Dendritic cell treated with granulocyte-macrophage colony-stimulating factor and Interleukin-4, amounts not matched to agents 40 ng/mL and 50 ng/mL, for 4 days (primary cell): ENCODE measurements around the gene PODXL.
"Not testable (repeated sequence)": the region's sequence is repeated elsewhere in the genome, so short reads cannot be mapped to it uniquely, and the experiment has no call there.

Source experiments
- H3K27ac Mint-ChIP-seq: one replicate; pipeline ENCODE4 v1.8.0; 2022; ENCODE audit warnings: mild to moderate bottlenecking, mixed read lengths
- H3K27me3 Mint-ChIP-seq: one replicate; pipeline ENCODE4 v1.8.0; 2022; ENCODE audit warnings: mild to moderate bottlenecking, mixed read lengths
- H3K36me3 Mint-ChIP-seq: one replicate; pipeline ENCODE4 v1.8.0; 2022; ENCODE audit warnings: low read depth, mixed read lengths
- H3K4me1 Mint-ChIP-seq: one replicate; pipeline ENCODE4 v1.8.0; 2022; ENCODE audit warnings: low read depth, mixed read lengths
- H3K4me3 Mint-ChIP-seq: one replicate; pipeline ENCODE4 v1.8.0; 2022; ENCODE audit warnings: mild to moderate bottlenecking, moderate library complexity, mixed read lengths
- H3K9me3 Mint-ChIP-seq: one replicate; pipeline ENCODE4 v1.8.0; 2022; ENCODE audit warnings: mixed read lengths
- intact Hi-C: fragments of 100-400 bp; cut with micrococcal nuclease; formaldehyde crosslinking; loops from one replicate; pipeline ENCODE4 v1.15.0; 2022

The PODXL gene

GRCh38 chr7:131505037-131505620 is 51.3 kb downstream of the PODXL start:
- H3K4me3 Mint-ChIP-seq, H3K27ac Mint-ChIP-seq, intact Hi-C loops: not testable (repeated sequence)

GRCh38 chr7:131504157-131504899 is 52.1 kb downstream of the PODXL start:
- H3K27ac Mint-ChIP-seq: no peak overlapping the region
- peaks cover 5% of the 10 kb centered on the region for H3K4me1 Mint-ChIP-seq
- H3K9me3 Mint-ChIP-seq: no peaks in the 10 kb centered on the region
- no peak overlapping the region for H3K4me3 Mint-ChIP-seq
- intact Hi-C loops: no loop called here
- peaks cover 11% of the 10 kb centered on the region for H3K27me3 Mint-ChIP-seq
- peaks cover 7% of the 10 kb centered on the region for H3K36me3 Mint-ChIP-seq

More at GRCh38 chr7:131505037-131505620, 51.3 kb downstream of the PODXL start:
- H3K27me3 Mint-ChIP-seq: peaks cover 11% of the 10 kb centered on the region
- H3K4me1 Mint-ChIP-seq, H3K36me3 Mint-ChIP-seq, H3K9me3 Mint-ChIP-seq: not testable (repeated sequence)

DNA sequence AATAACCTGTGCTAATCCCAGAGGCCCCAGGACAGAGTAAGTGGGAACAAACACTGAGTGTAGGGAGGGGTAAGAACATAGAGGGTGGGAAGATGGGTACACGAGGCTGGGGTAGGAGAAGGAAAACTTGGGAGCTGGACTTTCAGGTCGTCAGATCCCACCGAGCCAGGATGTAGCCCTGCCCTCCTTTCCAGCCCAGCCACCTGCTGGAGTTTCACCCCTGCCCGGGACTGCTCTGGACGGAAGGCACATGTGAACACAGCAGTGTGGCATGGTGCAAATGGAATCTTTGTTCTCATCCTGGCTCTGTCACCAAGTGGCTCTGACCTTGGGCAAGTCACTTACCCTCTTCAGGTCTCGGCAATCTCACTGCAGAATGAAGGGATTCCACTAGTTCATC is 52.8 kb downstream of the PODXL start:
- Mint-ChIP-seq H3K4me1 (peaks cover 5% of the 10 kb centered on the region), H3K27me3 (peaks cover 7% of the 10 kb centered on the region), H3K36me3 (peaks cover 7% of the 10 kb centered on the region), H3K4me3 (no peak overlapping the region), H3K9me3 (no peaks in the 10 kb centered on the region), H3K27ac (no peak overlapping the region)
- intact Hi-C loops: no loop called here

GRCh38 chr7:131502810-131503508 is 53.5 kb downstream of the PODXL start:
- Mint-ChIP-seq H3K27ac (no peak overlapping the region), H3K4me3 (no peak overlapping the region)
- intact Hi-C loops: no loop called here

GRCh38 chr7:131501930-131502685 is 54.3 kb downstream of the PODXL start:
- H3K36me3 Mint-ChIP-seq: peaks cover 12% of the 10 kb centered on the region
- intact Hi-C loops: no loop called here
- no peaks in the 10 kb centered on the region for H3K4me1 Mint-ChIP-seq
- no peaks in the 10 kb centered on the region for H3K9me3 Mint-ChIP-seq
- H3K27ac Mint-ChIP-seq: no peak overlapping the region
- peaks cover 2% of the 10 kb centered on the region for H3K27me3 Mint-ChIP-seq
- H3K4me3 Mint-ChIP-seq: no peak overlapping the region

More at GRCh38 chr7:131502810-131503508, 53.5 kb downstream of the PODXL start:
- Mint-ChIP-seq H3K36me3 (peaks cover 7% of the 10 kb centered on the region), H3K27me3 (peaks cover 2% of the 10 kb centered on the region), H3K9me3 (no peaks in the 10 kb centered on the region), H3K4me1 (peaks cover under 1% of the 10 kb centered on the region)

GRCh38 chr7:131501422-131501821 is 55.0 kb downstream of the PODXL start:
- H3K4me1 Mint-ChIP-seq: no peaks in the 10 kb centered on the region
- no peak overlapping the region for H3K4me3 Mint-ChIP-seq
- no peaks in the 10 kb centered on the region for H3K9me3 Mint-ChIP-seq
- peaks cover 19% of the 10 kb centered on the region for H3K36me3 Mint-ChIP-seq
- intact Hi-C loops: no loop called here
- no peaks in the 10 kb centered on the region for H3K27me3 Mint-ChIP-seq
- no peak overlapping the region for H3K27ac Mint-ChIP-seq

DNA sequence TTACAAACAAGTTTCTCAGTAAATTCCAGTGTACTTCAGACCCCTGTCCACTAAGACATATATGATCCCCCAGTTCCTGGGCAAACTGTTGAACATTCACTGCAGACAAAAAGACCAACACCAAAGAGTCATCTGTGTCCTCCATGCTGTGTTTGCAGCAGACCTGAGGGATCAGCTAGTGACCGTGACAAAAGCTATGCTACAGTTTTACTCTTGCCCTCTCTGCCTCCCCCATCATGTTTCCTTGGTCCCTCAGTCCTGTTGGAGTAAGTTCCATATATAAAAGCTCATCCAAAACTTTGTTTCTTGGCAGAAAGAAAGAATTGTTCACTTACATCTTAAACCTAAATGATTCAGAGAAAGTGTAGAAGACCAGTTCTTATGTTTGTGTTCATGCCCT is 56.1 kb downstream of the PODXL start:
- no peaks in the 10 kb centered on the region for H3K4me1 Mint-ChIP-seq
- peaks cover 23% of the 10 kb centered on the region for H3K36me3 Mint-ChIP-seq
- H3K27ac Mint-ChIP-seq: no peak overlapping the region
- H3K9me3 Mint-ChIP-seq: no peaks in the 10 kb centered on the region
- no peak overlapping the region for H3K4me3 Mint-ChIP-seq
- no peaks in the 10 kb centered on the region for H3K27me3 Mint-ChIP-seq
- intact Hi-C loops: no loop called here

GRCh38 chr7:131499801-131500200 is 56.6 kb downstream of the PODXL start:
- H3K27me3 Mint-ChIP-seq: no peaks in the 10 kb centered on the region
- H3K4me3 Mint-ChIP-seq: no peak overlapping the region
- no peak overlapping the region for H3K27ac Mint-ChIP-seq
- intact Hi-C loops: no loop called here
- H3K36me3 Mint-ChIP-seq: peaks cover 23% of the 10 kb centered on the region
- no peaks in the 10 kb centered on the region for H3K4me1 Mint-ChIP-seq
- H3K9me3 Mint-ChIP-seq: no peaks in the 10 kb centered on the region

DNA sequence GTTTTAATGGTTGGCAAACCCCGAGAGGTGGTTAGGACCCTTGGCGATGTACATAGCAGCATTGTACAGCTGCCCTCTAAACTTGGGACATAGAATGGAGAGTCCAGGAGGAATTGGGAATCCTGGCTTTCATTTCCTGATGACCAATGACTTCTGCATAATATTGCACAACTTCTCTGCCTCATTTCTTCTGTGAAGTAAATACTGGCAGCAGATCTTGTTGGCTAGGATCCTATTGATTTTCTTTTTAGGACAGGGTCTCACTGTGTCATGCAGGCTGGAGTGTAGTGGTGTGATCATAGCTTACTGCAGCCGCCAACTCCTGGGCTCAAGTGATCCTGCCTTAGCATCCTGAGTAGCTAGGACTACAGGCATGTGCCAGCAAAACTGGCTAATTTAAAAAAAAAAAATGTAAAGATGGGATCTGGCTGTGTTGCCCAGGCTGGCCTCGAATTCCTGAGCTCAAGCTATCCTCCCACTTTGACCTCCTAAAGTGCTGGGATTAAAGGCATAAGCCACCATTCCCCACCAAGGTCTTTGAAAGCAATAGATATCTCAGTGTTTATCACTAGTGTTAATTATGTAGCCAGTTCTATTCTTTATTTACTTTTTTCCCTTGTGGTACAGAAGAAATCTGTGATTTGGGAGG is 58.1 kb downstream of the PODXL start:
- Mint-ChIP-seq H3K4me3 (no peak overlapping the region), H3K27me3 (no peaks in the 10 kb centered on the region), H3K36me3 (peaks cover 29% of the 10 kb centered on the region), H3K27ac (no peak overlapping the region), H3K4me1 (no peaks in the 10 kb centered on the region), H3K9me3 (no peaks in the 10 kb centered on the region)
- intact Hi-C loops: no loop called here

- no peak overlapping the region for H3K27ac Mint-ChIP-seq
Measured at GRCh38 chr7:131497454-131497853, 59.0 kb downstream of the PODXL start.

DNA sequence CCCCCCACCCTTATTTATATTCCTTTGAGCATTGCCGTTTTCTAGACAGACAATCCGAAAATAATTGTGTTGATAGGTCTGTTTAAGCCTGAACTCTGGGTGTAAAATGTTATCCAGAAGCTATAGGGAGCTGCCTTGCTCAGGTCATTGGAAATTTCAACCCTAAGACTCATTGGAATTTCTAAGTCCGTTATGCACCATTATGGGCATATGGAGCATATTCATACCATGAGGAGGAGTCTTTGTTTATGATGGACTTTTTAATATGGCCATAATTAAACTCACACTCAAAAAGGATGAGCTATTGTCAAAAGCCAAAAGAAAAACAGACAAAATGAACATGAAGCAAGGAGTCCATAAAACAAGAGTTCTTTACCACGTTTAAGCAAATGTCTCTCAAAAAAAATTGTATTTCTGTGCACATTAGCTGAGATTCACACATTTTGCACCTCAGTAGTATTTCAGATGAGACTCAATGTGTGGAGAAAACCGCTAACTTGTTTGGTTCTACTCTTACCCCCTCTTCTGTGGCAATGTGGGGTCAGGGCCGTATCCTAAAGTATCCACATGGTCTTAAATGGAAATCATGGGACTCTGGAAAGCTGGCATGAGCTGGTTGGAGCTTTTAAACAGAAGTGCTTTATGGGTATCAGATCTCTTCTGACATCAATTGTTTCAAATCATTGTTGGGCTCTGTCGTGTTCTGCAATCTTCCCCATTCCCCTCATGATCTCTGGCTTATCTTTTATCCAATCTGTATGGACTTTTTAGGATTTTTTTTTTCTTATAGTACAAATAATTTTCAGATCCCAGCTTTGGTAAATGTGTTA is 60.5 kb downstream of the PODXL start:
- H3K27me3 Mint-ChIP-seq: no peaks in the 10 kb centered on the region
- no peak overlapping the region for H3K27ac Mint-ChIP-seq
- no peaks in the 10 kb centered on the region for H3K9me3 Mint-ChIP-seq
- no peaks in the 10 kb centered on the region for H3K4me1 Mint-ChIP-seq
- intact Hi-C loops: no loop called here
- H3K4me3 Mint-ChIP-seq: no peak overlapping the region
- peaks cover 29% of the 10 kb centered on the region for H3K36me3 Mint-ChIP-seq

More at GRCh38 chr7:131497454-131497853, 59.0 kb downstream of the PODXL start:
- no peaks in the 10 kb centered on the region for H3K4me1 Mint-ChIP-seq
- no peaks in the 10 kb centered on the region for H3K9me3 Mint-ChIP-seq
- peaks cover 29% of the 10 kb centered on the region for H3K36me3 Mint-ChIP-seq
- intact Hi-C loops: no loop called here
- no peaks in the 10 kb centered on the region for H3K27me3 Mint-ChIP-seq
- no peak overlapping the region for H3K4me3 Mint-ChIP-seq

- Mint-ChIP-seq H3K27ac (no peak overlapping the region), H3K27me3 (no peaks in the 10 kb centered on the region), H3K36me3 (peaks cover 29% of the 10 kb centered on the region), H3K4me1 (no peaks in the 10 kb centered on the region), H3K4me3 (no peak overlapping the region), H3K9me3 (no peaks in the 10 kb centered on the region)
- intact Hi-C loops: no loop called here
Measured at GRCh38 chr7:131494182-131494581, 62.2 kb downstream of the PODXL start.

GRCh38 chr7:131493581-131493980 is 62.8 kb downstream of the PODXL start:
- Mint-ChIP-seq H3K9me3 (no peaks in the 10 kb centered on the region), H3K27me3 (no peaks in the 10 kb centered on the region), H3K4me3 (no peak overlapping the region), H3K36me3 (peaks cover 32% of the 10 kb centered on the region), H3K4me1 (no peaks in the 10 kb centered on the region), H3K27ac (no peak overlapping the region)
- intact Hi-C loops: no loop called here
